ENCODE measurements around the gene EYA4.

DNA sequence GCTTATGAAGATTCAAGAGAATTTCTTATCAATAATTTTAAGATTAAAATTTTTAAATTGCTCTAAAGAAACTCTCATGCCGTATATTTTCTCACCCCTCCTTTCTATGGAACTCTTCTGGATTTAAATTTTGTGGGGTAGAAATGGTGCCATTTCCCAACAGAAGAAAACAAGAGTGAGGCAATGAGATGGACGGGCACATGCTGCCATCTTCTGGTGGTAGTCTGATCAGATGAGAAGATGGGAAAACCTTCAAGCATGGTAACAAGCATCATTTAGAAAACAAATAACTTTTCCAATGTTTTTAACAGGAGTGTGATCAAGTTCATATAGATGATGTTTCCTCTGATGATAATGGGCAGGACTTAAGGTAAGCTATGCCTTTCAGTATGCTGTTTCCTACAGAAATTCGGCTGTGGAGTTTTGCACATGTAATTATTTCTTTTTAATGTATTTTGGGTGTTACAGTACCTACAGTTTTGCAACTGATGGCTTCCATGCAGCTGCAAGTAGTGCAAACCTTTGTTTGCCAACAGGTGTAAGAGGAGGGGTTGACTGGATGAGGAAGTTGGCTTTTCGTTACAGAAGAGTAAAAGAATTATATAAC, 271.4 kb downstream of the EYA4 start:
- TF ChIP-seq, protein P1, sequence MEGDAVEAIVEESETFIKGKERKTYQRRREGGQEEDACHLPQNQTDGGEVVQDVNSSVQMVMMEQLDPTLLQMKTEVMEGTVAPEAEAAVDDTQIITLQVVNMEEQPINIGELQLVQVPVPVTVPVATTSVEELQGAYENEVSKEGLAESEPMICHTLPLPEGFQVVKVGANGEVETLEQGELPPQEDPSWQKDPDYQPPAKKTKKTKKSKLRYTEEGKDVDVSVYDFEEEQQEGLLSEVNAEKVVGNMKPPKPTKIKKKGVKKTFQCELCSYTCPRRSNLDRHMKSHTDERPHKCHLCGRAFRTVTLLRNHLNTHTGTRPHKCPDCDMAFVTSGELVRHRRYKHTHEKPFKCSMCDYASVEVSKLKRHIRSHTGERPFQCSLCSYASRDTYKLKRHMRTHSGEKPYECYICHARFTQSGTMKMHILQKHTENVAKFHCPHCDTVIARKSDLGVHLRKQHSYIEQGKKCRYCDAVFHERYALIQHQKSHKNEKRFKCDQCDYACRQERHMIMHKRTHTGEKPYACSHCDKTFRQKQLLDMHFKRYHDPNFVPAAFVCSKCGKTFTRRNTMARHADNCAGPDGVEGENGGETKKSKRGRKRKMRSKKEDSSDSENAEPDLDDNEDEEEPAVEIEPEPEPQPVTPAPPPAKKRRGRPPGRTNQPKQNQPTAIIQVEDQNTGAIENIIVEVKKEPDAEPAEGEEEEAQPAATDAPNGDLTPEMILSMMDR (IDR thresholded peaks at IDR 0.05) = peak; percentile 31 to 67 (median 52)
- TF ChIP-seq POLR2AphosphoS5 (IDR thresholded peaks at IDR 0.05) (peak; percentile 13), POLR2A (IDR thresholded peaks at IDR 0.05) (no peak)
